Measurements from ENCODE around the gene CALD1.

Gene CALD1

GRCh38 chr7:134747326-134747725 lies 32.1 kb upstream of the CALD1 start:
- H3K27ac ChIP-seq (ENCODE audit: low read depth, low read length): no peak overlapping the region
- H3K79me2 ChIP-seq (ENCODE audit: control insufficient read depth, low read length): no peaks in the 10 kb centered on the region
- H3K36me3 ChIP-seq (ENCODE audit: control insufficient read depth, low read length): no peaks in the 10 kb centered on the region
- no peak overlapping the region for H3K4me2 ChIP-seq (ENCODE audit: low read length)
- H3K4me3 ChIP-seq (ENCODE audit: low read length): no peak overlapping the region
- no peak for TF ChIP-seq EZH2phosphoT487 (IDR thresholded peaks at IDR 0.05; ENCODE audit: borderline replicate concordance, low read length)
- no peak for TF ChIP-seq CTCF (IDR thresholded peaks at IDR 0.05; ENCODE audit: low read depth, low read length, poor library complexity, severe bottlenecking)
- H3F3A ChIP-seq (ENCODE audit: control insufficient read depth, insufficient read depth): no peaks in the 10 kb centered on the region
- no peaks in the 10 kb centered on the region for H3K4me1 ChIP-seq (ENCODE audit: control insufficient read depth, low read length)
- no peaks in the 10 kb centered on the region for H3K9me2 ChIP-seq (replicated peaks; ENCODE audit: control insufficient read depth, low read length)
- H3K27me3 ChIP-seq (ENCODE audit: control insufficient read depth, low read length): no peaks in the 10 kb centered on the region
- no peaks in the 10 kb centered on the region for H3K9me3 ChIP-seq (ENCODE audit: control insufficient read depth, insufficient read depth, low read length)
- H4K20me1 ChIP-seq (ENCODE audit: control insufficient read depth, insufficient read depth, low read depth, low read length): no peaks in the 10 kb centered on the region

- H3K27me3 ChIP-seq (ENCODE audit: control insufficient read depth, low read length): no peaks in the 10 kb centered on the region
- H3K4me1 ChIP-seq (ENCODE audit: control insufficient read depth, low read length): no peaks in the 10 kb centered on the region
- no peaks in the 10 kb centered on the region for H3K36me3 ChIP-seq (ENCODE audit: control insufficient read depth, low read length)
- no peaks in the 10 kb centered on the region for H3K9me3 ChIP-seq (ENCODE audit: control insufficient read depth, insufficient read depth, low read length)
- H3K4me3 ChIP-seq (ENCODE audit: low read length): no peak overlapping the region
- no peaks in the 10 kb centered on the region for H3K9me2 ChIP-seq (replicated peaks; ENCODE audit: control insufficient read depth, low read length)
- no peaks in the 10 kb centered on the region for H3K79me2 ChIP-seq (ENCODE audit: control insufficient read depth, low read length)
- H3F3A ChIP-seq (ENCODE audit: control insufficient read depth, insufficient read depth): no peaks in the 10 kb centered on the region
- H3K4me2 ChIP-seq (ENCODE audit: low read length): no peak overlapping the region
- H4K20me1 ChIP-seq (ENCODE audit: control insufficient read depth, insufficient read depth, low read depth, low read length): no peaks in the 10 kb centered on the region
- no peak overlapping the region for H3K27ac ChIP-seq (ENCODE audit: low read depth, low read length)
- peak; percentile 98 for TF ChIP-seq CTCF (IDR thresholded peaks at IDR 0.05; ENCODE audit: low read depth, low read length, poor library complexity, severe bottlenecking)
- TF ChIP-seq EZH2phosphoT487 (IDR thresholded peaks at IDR 0.05; ENCODE audit: borderline replicate concordance, low read length): no peak
Observed at GRCh38 chr7:134750083-134751062, 29.1 kb upstream of the CALD1 start.

DNA sequence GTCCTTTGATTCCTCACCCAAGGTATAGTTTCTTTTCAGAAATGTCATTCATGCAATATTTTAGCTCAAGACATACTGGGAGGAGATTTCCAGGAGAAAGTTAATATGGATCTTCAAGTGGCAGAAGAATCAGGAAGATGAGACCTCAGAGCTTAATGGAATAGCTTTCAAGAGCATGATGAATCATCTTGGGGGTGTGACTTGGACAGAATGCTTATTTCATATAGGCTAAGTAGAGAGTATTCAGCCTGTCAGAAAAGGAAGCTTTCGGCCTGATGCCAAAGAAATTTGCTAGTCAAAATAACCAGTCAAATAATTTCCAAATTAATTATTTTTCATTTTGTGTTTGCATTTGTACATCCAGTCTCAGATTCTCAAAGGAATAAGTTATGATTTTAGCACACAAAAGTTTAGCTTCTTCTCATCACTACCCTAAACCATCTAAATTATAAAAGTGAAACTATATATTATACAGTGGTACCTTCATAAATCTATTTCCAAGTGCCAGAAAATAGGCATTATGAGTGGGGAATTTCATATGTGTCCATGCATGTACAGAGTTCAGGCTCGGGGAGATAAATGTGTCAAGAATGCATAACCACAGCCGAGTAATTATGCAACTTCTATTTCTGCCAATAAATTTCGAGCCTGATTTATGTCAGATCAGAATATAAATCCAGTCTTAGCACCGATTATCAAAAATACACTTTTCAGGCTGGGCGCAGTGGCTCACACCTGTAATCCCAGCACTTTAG lies 27.3 kb upstream of the CALD1 start:
- Histone ChIP-seq H3K9me3 (ENCODE audit: control insufficient read depth, insufficient read depth, low read length) (no peaks in the 10 kb centered on the region), H3K4me2 (ENCODE audit: low read length) (no peak overlapping the region), H3K36me3 (ENCODE audit: control insufficient read depth, low read length) (no peaks in the 10 kb centered on the region), H3K4me1 (ENCODE audit: control insufficient read depth, low read length) (no peaks in the 10 kb centered on the region), H3K27me3 (ENCODE audit: control insufficient read depth, low read length) (no peaks in the 10 kb centered on the region), H3F3A (ENCODE audit: control insufficient read depth, insufficient read depth) (no peaks in the 10 kb centered on the region), H4K20me1 (ENCODE audit: control insufficient read depth, insufficient read depth, low read depth, low read length) (no peaks in the 10 kb centered on the region), H3K27ac (ENCODE audit: low read depth, low read length) (no peak overlapping the region), H3K79me2 (ENCODE audit: control insufficient read depth, low read length) (no peaks in the 10 kb centered on the region), H3K9me2 (replicated peaks; ENCODE audit: control insufficient read depth, low read length) (no peaks in the 10 kb centered on the region), H3K4me3 (ENCODE audit: low read length) (no peak overlapping the region)
- no peak for TF ChIP-seq CTCF (IDR thresholded peaks at IDR 0.05; ENCODE audit: low read depth, low read length, poor library complexity, severe bottlenecking)
- no peak for TF ChIP-seq EZH2phosphoT487 (IDR thresholded peaks at IDR 0.05; ENCODE audit: borderline replicate concordance, low read length)
